ENCODE results near the gene TBCEL. TPM values are rescaled to one million over a fixed set of nuclear protein-coding genes. Genes with fewer than 3 reads are reported as not detected.

TBCEL gene
- total RNA-seq, 1 donor from 2014 or later: 25.0 TPM

DNA sequence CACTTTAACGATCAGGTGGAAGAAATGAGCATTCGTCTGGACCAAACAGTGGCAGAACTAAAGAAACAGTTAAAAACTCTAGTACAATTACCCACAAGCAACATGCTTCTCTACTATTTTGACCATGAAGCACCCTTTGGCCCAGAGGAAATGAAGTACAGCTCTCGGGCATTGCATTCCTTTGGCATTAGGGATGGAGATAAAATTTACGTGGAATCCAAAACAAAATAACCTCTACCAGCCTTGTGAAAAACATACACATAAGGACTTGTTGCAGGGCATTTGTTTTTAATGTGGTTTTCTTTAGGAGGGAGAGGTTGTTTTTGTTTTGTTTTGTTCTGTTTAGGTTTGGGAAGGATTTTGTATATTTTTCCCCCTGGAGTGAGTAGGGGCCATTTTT, 63.0 kb downstream of the TBCEL start:
- intact Hi-C loops (cut with micrococcal nuclease): no loop called here
- H3K27me3 ChIP-seq (ENCODE audit: low read depth): no peaks in the 10 kb centered on the region
- no peaks in the 10 kb centered on the region for H3K9me3 ChIP-seq (replicated peaks)
- TF ChIP-seq, protein P1, sequence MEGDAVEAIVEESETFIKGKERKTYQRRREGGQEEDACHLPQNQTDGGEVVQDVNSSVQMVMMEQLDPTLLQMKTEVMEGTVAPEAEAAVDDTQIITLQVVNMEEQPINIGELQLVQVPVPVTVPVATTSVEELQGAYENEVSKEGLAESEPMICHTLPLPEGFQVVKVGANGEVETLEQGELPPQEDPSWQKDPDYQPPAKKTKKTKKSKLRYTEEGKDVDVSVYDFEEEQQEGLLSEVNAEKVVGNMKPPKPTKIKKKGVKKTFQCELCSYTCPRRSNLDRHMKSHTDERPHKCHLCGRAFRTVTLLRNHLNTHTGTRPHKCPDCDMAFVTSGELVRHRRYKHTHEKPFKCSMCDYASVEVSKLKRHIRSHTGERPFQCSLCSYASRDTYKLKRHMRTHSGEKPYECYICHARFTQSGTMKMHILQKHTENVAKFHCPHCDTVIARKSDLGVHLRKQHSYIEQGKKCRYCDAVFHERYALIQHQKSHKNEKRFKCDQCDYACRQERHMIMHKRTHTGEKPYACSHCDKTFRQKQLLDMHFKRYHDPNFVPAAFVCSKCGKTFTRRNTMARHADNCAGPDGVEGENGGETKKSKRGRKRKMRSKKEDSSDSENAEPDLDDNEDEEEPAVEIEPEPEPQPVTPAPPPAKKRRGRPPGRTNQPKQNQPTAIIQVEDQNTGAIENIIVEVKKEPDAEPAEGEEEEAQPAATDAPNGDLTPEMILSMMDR (IDR thresholded peaks at IDR 0.05; ENCODE audit: borderline replicate concordance): no peak
- no peak overlapping the region for H3K4me3 ChIP-seq
- no peak for DNase-seq
- H3K36me3 ChIP-seq: peaks cover 25% of the 10 kb centered on the region
- no peak overlapping the region for H3K27ac ChIP-seq (replicated peaks)
- peaks cover 6% of the 10 kb centered on the region for H3K4me1 ChIP-seq

DNA sequence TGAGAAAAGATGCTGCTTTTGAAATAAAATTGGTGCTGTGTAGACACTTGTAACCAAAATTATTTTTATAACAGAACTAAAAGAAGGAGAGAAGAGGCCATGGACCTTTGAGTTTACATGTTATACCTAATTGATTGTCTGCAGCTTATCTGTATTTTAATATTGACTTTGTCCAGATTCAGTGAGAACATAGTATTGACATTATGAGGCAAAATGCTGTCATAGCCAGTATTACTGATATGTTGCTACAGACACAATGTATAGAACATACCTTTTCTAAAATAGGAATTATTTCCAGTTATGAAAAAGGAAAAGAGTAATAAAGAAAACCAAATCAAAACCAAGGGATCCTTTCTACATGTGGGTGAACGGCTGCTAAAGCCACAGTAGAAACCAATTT, 65.7 kb downstream of the TBCEL start:
- Histone ChIP-seq H3K4me3 (no peak overlapping the region), H3K4me1 (peaks cover 6% of the 10 kb centered on the region), H3K27me3 (ENCODE audit: low read depth) (no peaks in the 10 kb centered on the region), H3K9me3 (replicated peaks) (no peaks in the 10 kb centered on the region), H3K36me3 (peaks cover 25% of the 10 kb centered on the region), H3K27ac (replicated peaks) (no peak overlapping the region)
- intact Hi-C loops (cut with micrococcal nuclease): no loop called here
- no peak for DNase-seq
- TF ChIP-seq, protein P1 (IDR thresholded peaks at IDR 0.05; ENCODE audit: borderline replicate concordance): no peak

DNA sequence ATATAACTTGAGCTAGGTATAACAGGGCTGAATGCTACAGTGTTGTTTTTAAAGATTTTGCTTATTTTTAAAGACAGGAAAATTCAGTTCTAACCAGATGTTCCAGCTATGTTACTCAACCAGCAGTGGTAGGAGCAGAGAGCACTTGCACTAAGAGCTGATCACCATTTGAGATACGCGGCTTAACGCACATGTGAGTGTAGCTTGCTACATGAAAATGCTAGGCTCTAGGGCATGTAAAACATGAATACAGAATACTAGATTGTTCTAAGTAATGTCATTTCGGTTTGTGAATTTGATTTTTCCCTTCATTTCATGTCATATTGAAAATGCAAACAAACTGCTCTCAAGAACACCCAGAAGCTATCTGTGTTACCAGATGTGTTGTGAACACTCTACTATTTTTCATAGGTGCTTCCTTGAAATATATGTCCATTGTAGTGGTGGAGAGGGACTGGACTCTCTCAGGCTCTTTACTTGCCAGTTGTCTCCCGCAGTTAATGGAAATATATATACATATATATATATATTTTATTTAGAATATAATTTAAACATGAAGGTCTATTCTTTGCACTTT, 66.3 kb downstream of the TBCEL start:
- Histone ChIP-seq H3K27ac (replicated peaks) (no peak overlapping the region), H3K36me3 (peaks cover 25% of the 10 kb centered on the region), H3K4me3 (no peak overlapping the region), H3K27me3 (ENCODE audit: low read depth) (no peaks in the 10 kb centered on the region), H3K9me3 (replicated peaks) (no peaks in the 10 kb centered on the region), H3K4me1 (peaks cover 5% of the 10 kb centered on the region)
- no peak for DNase-seq
- intact Hi-C loops (cut with micrococcal nuclease): no loop called here
- TF ChIP-seq, protein P1 (IDR thresholded peaks at IDR 0.05; ENCODE audit: borderline replicate concordance): no peak

DNA sequence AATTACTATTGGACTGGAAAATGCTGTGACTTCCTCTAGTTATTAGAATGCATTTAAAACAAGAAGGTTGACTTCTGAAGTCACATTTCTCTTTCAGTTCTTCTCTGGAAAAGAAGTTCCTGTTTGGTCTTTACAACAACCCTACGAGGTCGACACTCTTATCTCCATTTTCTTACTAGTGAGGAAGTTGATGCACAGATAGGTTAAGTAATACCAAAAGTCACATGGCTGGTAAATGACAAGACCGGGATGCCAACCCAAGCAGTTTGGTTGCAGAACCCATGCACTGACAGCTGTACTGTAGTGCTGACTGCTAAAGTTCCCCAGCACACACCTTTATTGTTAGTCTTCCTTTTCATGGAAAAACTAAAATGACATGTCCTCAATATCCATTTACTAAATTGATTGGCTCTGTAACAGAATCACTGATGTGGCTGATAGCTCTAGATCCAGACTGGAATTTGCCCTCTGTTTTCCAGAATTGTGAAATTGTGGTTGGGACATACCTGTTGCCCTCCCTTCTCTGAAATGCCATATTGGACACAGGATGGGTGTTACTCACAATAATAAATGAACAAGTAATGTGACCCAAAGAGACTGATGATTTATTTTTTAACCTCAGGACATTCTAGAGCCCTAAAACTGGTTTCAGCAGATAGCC, 67.7 kb downstream of the TBCEL start:
- intact Hi-C loops (cut with micrococcal nuclease): no loop called here
- H3K36me3 ChIP-seq: peaks cover 22% of the 10 kb centered on the region
- H3K27me3 ChIP-seq (ENCODE audit: low read depth): no peaks in the 10 kb centered on the region
- H3K27ac ChIP-seq (replicated peaks): no peak overlapping the region
- H3K9me3 ChIP-seq (replicated peaks): no peaks in the 10 kb centered on the region
- H3K4me1 ChIP-seq: no peaks in the 10 kb centered on the region
- DNase-seq: no peak
- no peak overlapping the region for H3K4me3 ChIP-seq
- TF ChIP-seq, protein P1 (IDR thresholded peaks at IDR 0.05; ENCODE audit: borderline replicate concordance): no peak

DNA sequence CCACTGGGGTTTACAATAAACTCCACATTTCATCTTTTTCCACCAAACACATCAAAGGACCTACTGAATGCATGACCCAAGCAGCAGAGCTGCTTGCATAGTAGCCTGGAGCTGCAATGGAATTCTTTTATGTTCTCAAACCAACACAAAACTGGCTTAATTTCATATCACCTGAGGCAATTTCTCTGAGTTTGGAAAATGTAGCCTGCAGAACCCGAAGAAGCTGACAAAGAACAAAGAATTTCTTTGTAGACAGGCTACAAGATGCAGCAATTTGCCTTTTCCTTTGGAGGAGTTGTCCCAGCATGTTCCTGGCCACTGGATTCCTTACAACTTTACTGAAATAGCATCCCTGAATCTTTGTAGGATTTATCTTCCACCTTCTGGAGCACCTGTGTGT, 71.7 kb downstream of the TBCEL start:
- Histone ChIP-seq H3K27ac (replicated peaks) (no peak overlapping the region), H3K36me3 (no peaks in the 10 kb centered on the region), H3K9me3 (replicated peaks) (no peaks in the 10 kb centered on the region), H3K4me3 (no peak overlapping the region), H3K27me3 (ENCODE audit: low read depth) (no peaks in the 10 kb centered on the region), H3K4me1 (no peaks in the 10 kb centered on the region)
- TF ChIP-seq, protein P1 (IDR thresholded peaks at IDR 0.05; ENCODE audit: borderline replicate concordance): no peak
- no peak for DNase-seq
- intact Hi-C loops (cut with micrococcal nuclease): no loop called here

Data from left ventricle myocardium inferior (tissue), 1 donor.